GM18505 (cell line): Measurements from ENCODE around the gene TBPL1.
"Not testable (repeated sequence)": the region's sequence is repeated elsewhere in the genome, so short reads cannot be mapped to it uniquely, and the experiment has no call there.

Source experiments
- ATAC-seq: cut with Tn5 transposase; IDR thresholded peaks from one replicate; pipeline ENCODE4 v1.9.1; 2021; ENCODE audit not compliant: unreplicated experiment
- POLR2A ChIP-seq: IDR thresholded peaks from 4 replicates; pipeline ENCODE4 v1.6.1; 2011; ENCODE audit warnings: borderline replicate concordance; ENCODE audit not compliant: insufficient read depth, insufficient read length; ENCODE audit errors: extremely low read depth

The TBPL1 gene

DNA sequence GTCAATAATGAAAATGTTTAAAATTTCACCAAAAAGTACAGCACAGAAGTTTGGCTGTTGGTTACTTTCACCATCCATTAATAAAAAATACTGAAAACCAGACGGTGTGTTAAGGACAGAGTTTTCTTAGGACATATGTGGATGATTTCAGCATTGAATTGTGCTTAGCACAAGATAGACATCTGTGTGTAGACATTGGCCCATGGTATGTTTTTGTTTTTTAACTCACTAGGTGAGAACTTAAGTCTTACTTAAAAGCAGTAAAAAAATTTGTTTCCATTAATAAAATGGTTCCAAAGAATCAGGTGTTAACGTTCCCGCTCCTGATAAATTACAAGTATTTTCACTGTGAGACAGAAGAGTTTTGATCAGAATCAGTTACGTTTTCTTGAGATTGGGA lies 4.2 kb downstream of the TBPL1 start:
- ATAC-seq = no peak
- TF ChIP-seq POLR2A = no peak

DNA sequence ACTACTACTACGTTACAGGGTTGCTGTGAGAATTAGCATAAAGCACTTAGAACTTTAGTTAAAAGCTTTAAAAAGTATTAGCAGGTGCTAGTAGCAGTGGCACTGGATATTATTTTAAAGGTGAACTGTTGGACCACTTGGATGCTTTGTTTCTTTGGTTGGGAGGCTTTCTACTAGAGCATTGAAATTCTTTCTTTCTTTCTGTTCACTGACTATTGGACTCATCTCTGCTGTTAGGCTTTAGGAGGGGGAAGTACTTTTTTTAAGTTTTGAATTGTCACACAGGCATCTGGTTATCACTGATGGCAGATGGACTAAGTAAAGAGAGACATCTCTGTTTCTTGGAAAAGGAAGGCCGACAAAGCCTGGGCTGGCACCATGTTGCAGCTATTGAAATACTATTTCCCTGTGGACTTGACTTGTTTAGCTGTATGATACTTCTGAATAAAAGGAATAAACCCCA lies 4.8 kb downstream of the TBPL1 start:
- TF ChIP-seq POLR2A = no peak
- no peak for ATAC-seq

DNA sequence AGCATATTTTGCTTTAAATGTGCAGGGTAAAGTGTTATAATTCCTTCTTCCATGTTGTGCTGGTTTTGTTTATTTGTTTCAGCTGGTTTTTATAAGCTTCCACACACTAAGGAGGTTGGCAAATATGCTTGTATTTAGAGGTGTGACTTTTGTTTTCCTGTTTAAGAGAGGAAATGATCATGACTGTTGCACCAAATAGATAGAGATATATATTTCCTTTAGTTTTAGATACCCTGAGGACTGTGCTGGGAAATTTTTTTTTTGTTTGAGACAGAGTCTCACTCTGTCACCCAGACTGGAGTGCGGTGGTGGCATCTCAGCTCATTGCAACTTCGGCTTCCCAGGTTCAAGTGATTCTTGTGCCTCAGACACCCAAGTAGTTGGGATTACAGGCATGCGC lies 5.8 kb downstream of the TBPL1 start:
- no peak for ATAC-seq
- TF ChIP-seq POLR2A = no peak

DNA sequence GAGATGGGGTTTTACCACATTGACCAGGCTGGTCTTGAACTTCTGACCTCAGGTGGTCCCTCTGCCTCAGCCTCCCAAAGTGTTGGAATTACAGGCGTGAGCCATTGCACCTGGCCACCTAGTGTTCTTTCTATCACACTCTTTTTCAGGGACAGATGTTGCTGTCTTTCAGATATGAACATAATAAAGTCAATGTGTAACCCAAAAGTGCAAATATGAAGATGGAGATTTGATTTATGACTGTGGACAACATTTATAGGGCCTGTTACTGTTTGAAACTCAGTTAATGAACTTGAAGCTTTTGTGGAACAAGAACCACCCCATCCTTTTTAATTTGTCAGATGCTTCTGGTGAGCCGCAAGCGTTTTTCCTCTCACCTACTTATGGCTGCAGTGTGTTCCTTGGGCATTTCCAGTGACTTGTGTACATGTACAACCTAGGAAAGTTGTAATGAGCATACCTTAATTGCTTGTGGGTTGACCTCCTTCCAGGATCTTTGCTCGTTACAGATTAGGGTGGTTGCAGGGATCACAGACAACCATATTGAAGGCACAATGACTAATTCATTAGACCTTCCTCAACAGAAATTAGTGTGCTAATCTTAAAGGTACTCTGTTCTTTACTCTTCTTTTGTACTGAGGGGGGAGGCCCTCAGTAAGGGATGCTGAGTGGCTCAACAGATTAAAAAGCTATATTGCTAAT lies 6.8 kb downstream of the TBPL1 start:
- ATAC-seq = no peak
- TF ChIP-seq POLR2A = no peak

DNA sequence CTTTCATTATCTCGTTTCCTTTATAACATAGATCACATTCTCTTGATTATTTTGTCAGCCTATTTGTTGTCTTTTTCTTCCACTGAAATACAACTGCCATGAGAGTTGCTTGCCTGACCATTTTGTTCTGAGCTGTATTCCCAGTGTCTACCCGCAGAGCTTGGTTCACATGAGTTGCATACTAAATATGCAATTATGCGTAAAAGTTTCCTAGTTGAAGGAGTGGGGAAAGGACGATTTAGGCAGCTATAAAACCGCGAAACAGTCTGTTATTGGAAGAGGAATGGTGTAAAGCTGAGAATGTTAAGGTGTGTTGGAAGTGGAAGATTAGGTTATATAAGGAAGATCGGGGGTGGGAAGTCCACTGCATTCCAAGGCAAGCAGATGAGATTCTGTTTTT lies 8.8 kb downstream of the TBPL1 start:
- ATAC-seq = no peak
- no peak for TF ChIP-seq POLR2A

DNA sequence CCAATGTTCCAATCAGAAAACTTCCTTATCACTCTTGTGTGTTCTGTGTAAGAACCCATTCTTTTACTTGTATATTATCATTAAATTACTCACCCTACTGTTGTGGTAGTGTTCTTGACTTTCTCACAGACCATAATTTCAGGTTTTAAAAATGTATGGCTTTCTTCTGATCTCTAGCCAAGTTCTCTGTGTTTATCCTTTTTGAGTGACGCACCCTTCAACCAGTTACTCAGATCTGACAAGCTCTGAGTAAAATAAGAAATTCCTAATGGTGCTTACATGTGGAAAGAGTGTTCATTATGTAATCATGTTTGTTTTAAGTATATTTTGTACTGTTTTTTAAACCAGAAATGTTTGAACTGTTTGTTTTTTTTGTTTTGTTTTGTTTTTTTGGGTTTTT lies 11.0 kb downstream of the TBPL1 start:
- no peak for ATAC-seq

DNA sequence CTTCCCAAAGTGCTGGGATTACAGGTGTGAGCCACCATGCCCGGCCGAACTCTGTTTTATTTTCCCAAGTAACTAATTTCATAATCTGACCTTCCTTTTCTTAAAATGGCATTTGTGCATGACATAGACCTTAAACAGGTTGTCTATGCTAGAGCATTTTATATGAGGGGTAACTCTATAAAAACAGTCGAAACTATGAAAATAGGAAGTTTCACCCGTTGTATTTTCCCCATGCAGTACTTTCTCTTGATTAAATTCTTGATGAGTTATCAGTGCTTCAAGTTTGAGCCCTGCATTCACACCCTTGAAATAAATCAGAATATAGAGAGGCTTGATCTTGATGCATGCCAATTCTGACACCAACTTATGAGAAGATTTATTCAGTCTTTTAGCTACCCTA lies 11.7 kb downstream of the TBPL1 start:
- TF ChIP-seq POLR2A = no peak
- no peak for ATAC-seq

More for the DNA sequence above, 11.0 kb downstream of the TBPL1 start:
- no peak for TF ChIP-seq POLR2A

DNA sequence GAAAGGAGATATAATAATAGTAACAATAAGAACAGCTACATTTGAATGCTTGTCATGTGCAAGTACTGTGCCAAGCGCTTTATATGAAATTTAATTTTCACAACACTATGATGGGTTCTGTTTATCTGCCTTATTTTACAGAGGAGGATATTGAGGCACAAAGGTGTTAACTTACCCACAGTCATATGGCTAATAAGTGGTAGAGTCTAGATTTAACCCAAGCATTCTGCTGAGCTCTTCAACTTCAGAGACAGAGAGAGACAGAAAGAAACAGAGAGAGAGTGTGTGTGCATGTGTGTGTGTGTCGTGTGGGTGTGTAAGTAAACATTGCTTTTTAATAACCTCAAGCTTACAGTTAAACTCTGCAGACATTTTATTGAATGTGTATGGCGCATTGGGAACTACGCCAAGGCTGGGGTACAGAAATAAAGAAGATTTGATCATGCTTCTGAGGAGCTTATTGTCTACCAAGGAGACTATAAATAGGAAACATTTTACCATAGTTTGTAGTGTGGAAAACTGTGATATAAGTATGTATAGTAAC lies 12.9 kb downstream of the TBPL1 start:
- ATAC-seq = no peak
- no peak for TF ChIP-seq POLR2A

DNA sequence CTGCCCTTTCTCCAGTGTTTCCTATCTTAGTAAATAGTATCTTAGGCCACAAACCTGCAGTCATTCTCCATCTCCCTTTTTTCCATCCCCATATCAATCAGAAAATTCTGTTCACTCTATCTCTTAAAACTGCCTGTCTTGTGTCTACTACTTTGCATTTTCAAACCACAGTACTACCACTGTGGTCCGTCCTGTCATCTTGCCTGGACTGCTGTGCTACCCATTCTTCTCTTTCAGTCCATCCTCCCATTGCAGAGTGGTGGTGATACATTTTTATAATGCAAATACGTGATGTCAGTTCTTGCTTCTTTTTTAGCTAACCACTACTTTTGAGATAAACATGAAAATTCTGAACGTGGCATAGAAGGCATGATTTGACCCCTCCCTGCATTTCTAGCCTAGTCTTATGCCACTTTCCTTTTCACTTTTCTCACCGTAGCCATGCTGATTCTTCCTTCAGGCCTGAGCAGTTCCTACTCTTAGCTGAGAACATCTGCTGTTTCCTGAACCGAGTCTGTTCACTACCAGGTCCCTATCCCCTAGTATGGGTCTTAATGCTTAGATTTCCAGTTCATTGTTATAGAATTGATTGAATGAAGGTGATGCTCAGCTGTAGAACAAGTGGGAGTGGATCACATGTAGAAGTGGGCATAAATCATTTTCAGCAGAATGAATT lies 13.8 kb downstream of the TBPL1 start:
- peak; percentile 88 for ATAC-seq
- TF ChIP-seq POLR2A = no peak

DNA sequence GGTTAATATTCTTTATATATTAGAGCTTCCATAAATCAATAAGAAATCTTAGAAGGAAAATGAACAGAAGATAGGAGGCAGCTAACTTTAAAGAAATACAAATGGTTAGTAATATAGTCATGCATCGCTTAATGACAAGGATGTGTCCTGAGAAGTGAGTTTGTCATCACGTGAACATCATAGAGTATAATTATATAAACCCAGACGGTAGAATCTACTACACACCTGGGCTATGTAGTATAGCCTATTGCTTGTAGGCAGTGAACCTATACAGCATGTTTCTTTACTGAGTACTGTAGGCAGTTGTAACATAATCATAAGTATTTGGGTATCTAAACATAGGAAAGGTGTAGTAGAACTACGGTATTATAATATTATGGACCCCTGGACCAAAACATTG lies 14.3 kb downstream of the TBPL1 start:
- TF ChIP-seq POLR2A = no peak
- no peak for ATAC-seq

DNA sequence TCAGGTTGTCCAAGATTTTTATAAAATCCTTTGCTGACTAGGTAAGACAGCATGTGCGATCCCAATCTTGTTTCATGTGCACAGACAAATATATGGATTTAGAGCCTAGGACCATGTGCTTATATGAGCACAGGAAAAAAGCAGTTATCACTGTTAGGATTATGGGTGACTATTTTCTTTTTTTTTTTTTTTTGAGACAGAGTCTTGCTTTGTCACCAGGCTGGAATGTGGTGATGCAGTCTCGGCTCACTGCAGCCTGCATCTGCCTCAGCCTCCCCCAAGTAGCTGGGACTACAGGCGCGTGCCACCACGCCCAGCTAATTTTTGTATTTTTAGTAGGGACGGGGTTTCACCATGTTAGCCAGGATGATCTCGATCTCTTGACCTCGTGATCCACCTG lies 14.8 kb downstream of the TBPL1 start:
- not testable (repeated sequence) for ATAC-seq

DNA sequence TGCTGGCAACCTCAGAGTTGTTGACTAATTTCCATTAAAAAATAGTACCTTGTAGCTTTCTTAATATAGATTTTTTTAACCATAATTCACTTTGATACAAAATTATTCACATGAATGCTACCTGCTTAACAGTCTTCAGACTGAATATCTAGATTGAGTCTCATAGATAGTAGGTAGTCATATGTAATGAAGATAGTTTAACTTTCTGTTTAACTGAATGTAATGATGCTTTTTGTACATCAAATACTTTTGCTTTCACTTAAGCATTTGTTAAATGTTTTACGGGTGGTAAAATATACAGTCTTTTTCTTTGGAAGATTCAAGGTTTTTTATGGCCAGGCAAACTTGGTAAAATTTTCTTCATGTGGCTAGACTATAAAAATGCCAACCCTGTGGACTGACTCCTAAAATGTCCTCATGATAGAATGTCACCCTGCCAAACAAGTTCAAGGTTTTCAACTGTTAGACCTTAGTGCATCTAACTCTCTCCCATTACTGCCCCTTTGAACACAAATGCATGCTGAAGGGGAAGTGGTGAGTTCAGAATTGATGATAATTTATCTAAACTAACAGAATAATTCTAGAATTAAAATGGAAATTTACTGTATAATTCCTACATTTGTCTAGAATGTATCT lies 16.4 kb downstream of the TBPL1 start:
- no peak for ATAC-seq
- no peak for TF ChIP-seq POLR2A

DNA sequence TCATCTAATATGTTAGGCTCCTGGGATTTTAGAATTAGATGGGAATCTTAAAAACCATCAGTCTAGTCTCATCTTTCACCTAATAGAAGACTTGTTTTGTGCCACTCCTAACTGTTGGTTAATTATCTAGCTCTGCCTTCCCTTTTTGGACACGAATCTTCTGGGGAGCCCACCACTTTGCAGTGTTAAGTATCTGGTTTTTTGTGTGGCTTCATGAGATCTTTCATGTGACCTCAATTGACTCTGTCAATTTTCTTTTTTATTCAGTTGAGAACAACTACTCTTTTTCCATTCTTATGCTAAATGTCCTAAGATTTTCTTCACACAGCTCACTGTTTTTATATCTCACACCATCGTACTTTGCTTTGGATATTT lies 16.9 kb downstream of the TBPL1 start:
- no peak for TF ChIP-seq POLR2A

DNA sequence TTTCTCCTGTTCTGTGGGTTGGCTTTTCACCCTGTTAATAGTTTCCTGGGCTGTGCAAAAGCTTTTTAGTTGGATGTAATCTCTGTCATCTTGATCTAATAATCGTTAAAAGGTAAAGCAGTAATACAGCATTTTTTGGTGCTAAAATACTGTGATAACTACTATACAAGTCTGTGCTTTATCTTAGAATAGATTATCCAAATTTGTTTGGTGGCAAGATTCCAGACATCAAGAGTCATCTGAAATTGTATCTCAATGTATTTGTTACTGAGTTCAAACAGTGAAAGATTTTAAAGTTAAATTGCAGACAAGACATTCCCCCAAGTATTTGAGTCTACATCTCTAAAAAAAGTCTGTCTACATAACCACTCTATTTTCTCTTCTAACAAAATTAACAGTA lies 18.8 kb downstream of the TBPL1 start:
- no peak for TF ChIP-seq POLR2A

More for the DNA sequence above, 16.9 kb downstream of the TBPL1 start:
- no peak for ATAC-seq

DNA sequence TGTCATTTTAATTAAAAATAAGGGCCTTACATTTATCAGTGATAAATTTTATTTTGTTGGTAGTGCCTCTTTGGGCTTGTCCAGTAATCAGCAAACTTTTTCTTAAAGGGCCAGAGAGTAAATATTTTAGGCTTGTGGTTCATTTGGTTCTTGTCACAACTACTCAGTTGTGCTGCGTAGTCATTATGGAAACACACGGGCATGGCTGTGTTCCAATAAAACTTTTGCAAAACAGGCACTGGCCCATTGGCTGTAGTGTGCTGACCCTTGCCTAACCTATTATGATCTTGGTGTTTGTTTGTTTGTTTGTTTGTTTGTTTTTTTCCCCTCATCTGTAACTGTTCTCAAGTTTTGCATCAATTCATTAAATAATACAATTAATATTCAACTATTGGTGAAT lies 19.4 kb downstream of the TBPL1 start:
- no peak for TF ChIP-seq POLR2A
- no peak for ATAC-seq

More for the DNA sequence above, 18.8 kb downstream of the TBPL1 start:
- ATAC-seq = no peak
